HEK293 (cell line): ENCODE results near the gene KCNA5.

Experiments used
- KLF9 ChIP-seq: fragments of 450-650 bp; formaldehyde crosslinking; IDR thresholded peaks from 2 replicates; pipeline ENCODE4 v1.5.1; 2016; ENCODE audit warnings: missing biosample characterization, missing genetic modification characterization, low read depth
- ZBTB21 ChIP-seq: fragments of 450-650 bp; formaldehyde crosslinking; IDR thresholded peaks from 2 replicates; pipeline ENCODE4 v1.5.1; 2017; ENCODE audit warnings: missing biosample characterization, missing genetic modification characterization
- TF ChIP-seq, protein P1 (sequence below): fragments of 450-650 bp; formaldehyde crosslinking; IDR thresholded peaks from 2 replicates; pipeline ENCODE4 v1.5.0; 2017; ENCODE audit warnings: missing biosample characterization, missing genetic modification characterization, borderline replicate concordance
- TF ChIP-seq, protein P2 (sequence below): fragments of 450-650 bp; formaldehyde crosslinking; IDR thresholded peaks from 2 replicates; pipeline ENCODE4 v1.5.1; 2016; ENCODE audit warnings: missing biosample characterization, missing genetic modification characterization

DNA sequence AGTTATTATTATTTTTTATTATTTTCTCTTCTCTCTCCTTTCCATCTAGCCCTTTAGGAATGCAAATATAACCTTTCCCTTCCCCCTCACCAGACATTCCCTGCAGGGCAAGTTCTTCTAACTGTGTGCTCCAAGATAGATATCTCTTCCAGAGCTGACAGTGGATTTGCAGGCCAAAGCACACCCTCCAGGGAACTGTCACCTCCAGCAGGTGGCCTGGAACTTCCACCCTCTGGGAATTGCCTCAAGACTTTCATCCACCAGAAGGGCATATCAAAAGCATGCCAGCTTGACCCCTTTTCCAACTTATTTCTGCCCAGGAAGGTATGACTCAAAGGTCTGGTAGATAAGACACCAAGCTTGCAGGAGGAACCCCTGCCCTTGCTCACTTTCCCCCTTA, 13.6 kb upstream of the KCNA5 start:
- TF ChIP-seq KLF9: no peak
- TF ChIP-seq, protein P1, sequence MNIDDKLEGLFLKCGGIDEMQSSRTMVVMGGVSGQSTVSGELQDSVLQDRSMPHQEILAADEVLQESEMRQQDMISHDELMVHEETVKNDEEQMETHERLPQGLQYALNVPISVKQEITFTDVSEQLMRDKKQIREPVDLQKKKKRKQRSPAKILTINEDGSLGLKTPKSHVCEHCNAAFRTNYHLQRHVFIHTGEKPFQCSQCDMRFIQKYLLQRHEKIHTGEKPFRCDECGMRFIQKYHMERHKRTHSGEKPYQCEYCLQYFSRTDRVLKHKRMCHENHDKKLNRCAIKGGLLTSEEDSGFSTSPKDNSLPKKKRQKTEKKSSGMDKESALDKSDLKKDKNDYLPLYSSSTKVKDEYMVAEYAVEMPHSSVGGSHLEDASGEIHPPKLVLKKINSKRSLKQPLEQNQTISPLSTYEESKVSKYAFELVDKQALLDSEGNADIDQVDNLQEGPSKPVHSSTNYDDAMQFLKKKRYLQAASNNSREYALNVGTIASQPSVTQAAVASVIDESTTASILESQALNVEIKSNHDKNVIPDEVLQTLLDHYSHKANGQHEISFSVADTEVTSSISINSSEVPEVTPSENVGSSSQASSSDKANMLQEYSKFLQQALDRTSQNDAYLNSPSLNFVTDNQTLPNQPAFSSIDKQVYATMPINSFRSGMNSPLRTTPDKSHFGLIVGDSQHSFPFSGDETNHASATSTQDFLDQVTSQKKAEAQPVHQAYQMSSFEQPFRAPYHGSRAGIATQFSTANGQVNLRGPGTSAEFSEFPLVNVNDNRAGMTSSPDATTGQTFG: no peak
- no peak for TF ChIP-seq ZBTB21 (tag by site-specific recombination)
- TF ChIP-seq, protein P2, sequence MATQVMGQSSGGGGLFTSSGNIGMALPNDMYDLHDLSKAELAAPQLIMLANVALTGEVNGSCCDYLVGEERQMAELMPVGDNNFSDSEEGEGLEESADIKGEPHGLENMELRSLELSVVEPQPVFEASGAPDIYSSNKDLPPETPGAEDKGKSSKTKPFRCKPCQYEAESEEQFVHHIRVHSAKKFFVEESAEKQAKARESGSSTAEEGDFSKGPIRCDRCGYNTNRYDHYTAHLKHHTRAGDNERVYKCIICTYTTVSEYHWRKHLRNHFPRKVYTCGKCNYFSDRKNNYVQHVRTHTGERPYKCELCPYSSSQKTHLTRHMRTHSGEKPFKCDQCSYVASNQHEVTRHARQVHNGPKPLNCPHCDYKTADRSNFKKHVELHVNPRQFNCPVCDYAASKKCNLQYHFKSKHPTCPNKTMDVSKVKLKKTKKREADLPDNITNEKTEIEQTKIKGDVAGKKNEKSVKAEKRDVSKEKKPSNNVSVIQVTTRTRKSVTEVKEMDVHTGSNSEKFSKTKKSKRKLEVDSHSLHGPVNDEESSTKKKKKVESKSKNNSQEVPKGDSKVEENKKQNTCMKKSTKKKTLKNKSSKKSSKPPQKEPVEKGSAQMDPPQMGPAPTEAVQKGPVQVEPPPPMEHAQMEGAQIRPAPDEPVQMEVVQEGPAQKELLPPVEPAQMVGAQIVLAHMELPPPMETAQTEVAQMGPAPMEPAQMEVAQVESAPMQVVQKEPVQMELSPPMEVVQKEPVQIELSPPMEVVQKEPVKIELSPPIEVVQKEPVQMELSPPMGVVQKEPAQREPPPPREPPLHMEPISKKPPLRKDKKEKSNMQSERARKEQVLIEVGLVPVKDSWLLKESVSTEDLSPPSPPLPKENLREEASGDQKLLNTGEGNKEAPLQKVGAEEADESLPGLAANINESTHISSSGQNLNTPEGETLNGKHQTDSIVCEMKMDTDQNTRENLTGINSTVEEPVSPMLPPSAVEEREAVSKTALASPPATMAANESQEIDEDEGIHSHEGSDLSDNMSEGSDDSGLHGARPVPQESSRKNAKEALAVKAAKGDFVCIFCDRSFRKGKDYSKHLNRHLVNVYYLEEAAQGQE (tag by site-specific recombination): no peak
